GM21528 (cell line): ENCODE measurements around the gene SLC6A13.
"Not testable (repeated sequence)": the region's sequence is repeated elsewhere in the genome, so short reads cannot be mapped to it uniquely, and the experiment has no call there.

Source experiments
- ATAC-seq: cut with Tn5 transposase; IDR thresholded peaks from one replicate; pipeline ENCODE4 v1.9.1; 2021; ENCODE audit warnings: mild to moderate bottlenecking, moderate library complexity; ENCODE audit not compliant: unreplicated experiment, low FRiP score

Gene SLC6A13

DNA sequence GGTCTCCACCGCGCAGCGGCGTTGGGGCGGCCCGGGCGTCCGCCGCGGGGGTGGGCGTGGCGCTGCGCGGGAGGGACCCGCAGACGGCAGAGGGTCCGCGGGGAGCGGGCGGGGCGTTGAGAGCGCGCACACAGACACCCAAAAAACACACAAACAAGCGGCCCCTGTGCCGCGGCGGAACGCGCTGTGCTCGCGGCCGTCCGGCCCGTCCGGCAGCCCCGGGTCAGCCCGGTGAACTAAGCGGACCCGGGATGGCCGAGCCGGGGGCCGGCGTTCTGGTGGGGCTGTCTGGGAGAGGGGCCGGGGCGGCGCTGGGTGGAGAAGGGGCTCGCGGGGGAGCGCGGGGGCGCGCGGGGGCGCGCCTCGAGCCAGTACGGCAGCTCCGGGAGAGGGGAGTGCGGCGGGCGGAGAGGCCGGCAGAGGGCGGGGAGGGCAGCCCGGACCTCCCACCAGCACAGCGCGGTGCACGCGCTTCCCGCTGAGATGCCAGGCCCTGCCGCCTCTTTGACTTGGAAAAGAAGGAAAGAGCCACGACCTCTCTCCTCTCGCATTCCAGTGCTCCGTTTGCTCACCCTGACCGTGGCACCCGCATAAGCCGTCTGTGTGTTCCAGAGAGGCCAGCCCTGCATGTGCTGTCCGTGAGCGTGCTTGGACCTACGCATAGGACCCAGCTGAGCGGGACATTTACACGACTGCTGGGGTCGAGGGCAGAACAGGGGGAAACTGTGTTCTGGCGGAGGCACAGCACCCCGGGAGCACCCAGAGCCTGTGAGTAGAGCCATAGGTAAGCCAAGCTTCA, 59.0 kb downstream of the SLC6A13 start:
- ATAC-seq: no peak

DNA sequence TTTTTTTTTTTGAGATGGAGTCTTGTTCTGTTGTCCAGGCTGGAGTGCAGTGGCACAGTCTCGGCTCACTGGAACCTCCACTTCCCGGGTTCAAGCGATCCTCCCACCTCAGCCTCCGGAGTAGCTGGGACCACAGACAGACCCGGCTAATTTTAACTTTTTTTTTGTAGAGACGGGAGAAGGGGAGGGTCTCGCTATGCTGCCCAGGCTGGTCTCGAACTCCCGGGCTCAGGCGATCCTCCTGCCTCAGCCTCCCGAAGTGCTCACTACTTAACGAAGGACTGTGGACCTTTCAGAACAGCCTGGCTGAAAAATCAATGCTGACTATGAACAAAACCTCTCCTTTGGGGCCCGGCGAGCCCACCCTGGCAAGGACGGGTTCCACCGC, 59.6 kb downstream of the SLC6A13 start:
- no peak for ATAC-seq

DNA sequence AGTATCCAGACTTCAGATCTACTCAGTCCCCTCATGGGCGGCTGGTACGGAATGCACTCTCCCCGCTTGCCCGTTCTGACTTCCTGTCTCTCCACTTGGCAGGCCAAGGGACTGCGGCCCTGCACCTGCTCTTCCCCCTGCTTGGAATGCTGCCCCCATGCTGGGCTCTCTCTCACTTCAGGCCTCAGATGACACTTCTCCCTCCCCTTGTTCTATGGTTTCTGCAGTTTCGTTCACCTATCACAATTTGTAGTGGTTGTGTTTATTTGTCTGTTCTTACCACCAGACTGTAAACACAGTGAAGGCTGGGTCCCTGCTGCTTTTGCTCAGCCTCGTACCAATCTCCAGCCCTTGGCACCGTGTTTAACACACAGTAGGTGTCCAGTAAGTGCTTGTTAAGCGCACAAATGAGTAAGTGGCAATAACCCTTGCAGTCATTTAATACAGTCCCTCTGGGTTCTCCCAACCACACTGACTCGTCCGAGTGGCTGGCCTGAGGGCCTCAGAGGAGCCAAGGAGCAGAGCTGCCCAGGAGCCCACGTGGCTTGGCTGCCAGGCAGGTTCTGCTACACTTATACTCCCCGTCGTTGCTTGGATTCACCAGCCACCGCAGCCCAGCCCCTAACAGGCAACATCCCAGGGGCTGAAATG, 60.4 kb downstream of the SLC6A13 start:
- no peak for ATAC-seq

DNA sequence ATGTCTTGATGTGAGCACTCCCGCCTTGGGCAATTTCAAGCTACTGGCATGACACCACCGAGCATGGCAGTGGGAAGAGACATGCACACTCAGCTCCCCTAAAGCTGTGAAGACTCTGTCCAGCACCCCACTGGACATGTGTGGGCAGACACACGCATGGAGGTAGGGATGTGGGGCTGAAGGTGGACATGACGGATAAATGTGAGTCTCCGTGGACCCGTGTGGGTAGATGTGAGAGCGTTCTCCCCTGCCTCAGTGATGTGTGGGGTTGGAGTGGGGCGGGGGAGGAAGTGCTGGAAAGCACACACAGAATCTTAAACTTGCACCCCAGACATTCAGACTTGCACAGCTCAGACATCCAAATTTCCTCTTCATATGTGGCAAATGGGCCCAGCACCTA, 61.3 kb downstream of the SLC6A13 start:
- ATAC-seq: no peak

DNA sequence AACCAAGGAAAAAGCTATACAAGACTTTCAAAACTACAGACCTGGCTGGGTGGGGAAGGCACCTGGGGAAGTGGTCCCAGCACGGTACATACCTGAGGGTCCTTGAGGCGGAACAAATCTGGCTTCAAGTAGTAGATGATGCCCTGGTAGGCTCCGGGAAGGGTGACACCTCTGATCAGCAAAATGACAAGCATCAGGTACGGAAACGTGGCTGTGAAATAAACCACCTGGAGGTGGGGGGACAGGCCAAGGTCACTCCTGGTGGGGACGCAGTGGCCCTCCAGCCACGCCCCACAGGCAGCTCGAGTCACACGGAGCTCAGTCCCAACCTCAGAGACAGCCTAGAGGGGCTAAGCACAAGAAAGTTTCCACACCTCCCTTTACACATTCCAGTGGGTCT, 63.9 kb downstream of the SLC6A13 start:
- no peak for ATAC-seq

DNA sequence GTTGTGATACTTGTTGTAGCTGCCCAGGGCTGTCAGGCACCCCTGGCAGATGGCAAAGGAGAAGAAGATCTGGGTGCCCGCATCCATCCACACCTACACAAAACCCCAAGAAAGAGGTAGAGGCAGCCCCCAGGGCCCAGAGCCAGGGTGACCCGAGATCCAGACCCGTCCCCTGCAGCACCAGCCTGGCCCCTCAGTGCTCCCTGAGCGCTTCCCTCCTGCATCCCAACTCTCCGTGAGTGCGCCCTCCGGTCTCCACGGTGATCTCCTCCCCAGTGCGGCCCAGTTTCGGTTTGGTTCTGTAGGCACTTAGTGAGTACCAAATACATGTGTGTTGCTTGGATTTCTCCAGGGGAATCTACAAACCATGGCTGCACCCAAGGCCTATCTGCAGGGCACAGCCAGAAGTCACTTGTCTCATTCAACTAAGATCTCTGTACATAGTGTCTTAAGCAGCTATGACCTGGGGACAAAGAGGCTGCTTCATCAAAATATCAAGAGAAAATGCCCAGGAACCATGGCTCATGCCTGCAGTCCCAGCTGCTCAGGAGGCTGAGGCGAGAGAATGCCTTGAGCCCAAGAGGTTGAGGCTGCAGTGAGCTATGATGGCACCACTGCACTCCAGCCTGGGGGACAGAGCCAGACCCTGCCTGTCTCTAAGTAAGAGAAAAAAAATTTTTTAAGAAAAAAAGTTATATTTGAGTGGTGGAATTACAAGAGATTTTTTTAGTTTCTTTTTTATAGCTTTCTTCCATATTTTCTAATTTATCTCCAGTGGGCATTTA, 64.5 kb downstream of the SLC6A13 start:
- ATAC-seq: no peak

DNA sequence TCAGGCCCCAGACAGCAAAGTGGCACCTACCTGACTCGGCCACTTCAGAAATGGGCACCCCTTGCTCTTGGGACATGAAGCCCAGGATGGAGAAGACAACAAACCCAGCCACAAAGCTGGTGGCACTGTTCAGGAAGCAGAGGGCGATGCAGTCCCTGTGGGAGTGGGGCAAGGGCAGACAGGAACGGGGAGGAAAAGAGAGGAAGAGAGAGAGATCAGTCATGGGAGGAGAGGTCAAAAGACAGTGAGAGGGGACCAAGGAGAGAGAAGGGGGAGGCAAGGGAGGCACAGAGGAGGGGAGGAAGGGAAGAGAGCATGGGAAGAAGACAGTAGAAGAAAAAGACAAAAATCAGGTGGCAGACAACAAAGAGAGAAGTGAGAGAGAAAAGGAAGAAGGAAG, 65.3 kb downstream of the SLC6A13 start:
- no peak for ATAC-seq

DNA sequence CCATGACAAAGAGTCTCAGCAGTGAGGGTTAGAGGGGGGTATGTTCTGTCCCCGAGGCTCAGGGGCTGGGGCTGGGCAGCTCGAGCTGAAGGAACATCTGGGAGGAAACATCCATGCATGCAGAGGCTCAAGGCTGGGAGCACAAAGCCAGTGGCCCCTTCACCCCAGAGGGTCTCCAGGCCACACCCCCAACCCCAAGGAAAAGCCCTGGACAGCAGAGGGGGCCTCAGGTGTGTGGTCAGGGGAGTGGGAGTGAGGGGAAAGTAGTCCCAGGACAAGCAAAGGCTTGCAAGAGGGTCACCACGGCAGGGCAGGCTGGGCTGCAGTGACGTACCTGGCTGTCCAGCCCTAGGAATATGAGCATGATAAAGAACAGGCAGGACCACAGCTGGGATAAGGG, 66.2 kb downstream of the SLC6A13 start:
- no peak for ATAC-seq

DNA sequence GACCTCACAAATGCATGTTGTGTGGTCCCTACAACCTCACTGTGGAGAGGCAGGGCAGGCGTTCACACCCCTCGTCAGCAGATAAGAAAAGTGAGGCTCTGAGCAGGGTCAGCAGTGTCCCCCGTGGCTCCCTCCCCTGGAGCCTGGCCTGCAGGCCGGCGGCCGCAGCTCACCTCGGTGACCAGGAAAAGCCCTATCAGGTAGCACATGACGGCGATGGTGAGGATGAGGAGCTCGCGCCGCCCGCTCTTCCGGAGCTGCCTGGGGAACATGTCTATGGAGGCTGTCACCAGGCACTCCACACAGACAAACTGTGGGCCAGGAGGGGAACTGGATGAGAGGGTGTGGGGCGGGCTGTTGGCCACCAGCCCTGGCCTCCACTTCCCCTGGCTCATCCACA, 66.7 kb downstream of the SLC6A13 start:
- no peak for ATAC-seq

DNA sequence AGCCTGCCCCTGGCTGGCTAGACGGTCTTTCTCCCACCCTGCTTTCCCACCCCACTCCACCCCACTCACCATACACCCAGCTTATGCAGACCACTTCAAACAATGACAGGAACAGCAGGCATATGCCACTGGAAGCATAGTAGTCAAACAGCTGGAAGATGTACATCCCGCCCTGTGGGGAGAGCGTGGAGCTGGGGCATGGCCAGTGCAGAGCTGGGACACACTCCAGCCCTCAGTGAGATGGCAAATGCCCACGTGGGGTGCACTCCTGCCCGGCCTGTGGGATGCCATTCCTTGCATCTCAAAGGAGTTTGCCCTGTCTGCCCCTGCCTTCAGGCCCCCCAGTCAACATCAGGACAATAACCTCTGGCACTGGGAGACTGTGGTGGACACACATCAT, 67.5 kb downstream of the SLC6A13 start:
- ATAC-seq: no peak

DNA sequence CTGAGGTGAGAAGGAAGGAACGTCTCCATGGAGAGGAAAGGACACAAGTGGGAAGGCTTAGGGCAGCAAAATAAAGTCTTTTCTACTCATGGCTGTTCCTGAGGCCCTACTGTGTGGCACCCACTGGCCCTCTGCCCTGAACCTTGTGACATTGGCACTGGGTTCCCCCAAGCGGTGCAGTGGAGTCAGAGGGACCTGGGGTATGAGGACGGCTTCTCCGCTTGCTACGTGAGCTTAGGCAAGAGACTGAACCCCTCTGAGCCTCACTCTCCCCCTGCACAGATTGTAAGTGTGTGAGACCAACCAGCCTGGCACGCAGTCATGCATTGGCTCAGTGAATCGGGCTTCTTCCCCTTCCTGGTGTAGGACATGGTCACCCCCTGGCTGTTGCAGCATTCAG, 68.4 kb downstream of the SLC6A13 start:
- ATAC-seq: no peak

DNA sequence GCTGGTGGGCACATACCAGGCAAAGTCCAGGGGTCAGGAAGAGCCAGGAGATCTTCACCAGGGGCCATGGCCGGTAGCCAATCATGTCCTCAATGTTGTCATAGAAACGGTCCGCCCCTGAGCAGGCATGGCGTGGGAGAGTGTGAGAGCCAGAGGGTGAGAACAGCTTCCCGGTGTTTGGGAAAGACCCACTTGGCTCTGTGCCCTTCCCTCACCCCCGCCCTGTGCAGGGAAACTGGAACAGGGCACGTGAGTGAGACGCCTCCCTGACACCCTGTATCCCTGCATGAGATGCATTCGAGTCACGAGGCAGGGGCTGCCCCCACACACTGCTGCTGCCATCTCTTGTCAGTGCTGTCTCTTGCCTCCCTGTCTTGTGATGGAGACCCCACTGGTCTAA, 69.4 kb downstream of the SLC6A13 start:
- no peak for ATAC-seq

DNA sequence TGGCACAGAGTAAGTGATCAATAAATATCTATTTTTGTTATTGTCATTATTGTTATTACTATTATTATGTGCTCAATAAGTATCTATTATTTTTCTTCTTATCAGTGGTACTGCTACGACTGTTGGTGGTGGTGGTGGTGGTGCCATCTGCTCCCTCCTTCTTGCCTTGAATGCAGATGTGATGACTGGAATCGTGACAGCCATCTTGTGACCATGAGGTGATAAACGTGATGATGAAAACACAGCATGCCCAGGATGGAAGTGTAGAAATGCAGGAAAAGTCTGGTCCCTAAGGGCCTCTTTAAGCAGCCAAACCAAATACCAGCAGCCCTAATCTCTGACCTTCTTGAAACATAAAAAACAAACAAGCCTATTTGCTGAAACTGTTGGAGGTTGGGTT, 71.1 kb downstream of the SLC6A13 start:
- no peak for ATAC-seq

DNA sequence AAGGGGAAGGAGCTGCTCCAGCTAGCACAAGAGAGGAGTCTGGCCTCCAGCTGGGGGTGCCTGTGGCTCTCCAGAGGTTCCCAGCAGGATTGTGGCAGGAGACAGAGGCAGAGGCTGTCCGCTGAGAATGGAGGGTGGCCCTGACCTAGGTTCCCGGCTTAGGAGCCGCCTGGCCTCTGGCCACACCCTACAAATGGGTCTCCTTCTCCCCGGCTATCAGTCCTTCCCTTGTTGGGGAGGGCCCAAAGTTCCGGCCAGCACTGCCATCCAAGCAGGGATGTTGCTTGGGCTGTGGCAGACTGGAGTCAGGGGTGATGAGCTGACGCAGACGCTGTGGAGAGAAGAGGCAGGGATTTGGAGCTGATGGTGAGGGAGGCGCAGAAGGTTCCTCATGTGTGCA, 71.8 kb downstream of the SLC6A13 start:
- no peak for ATAC-seq

DNA sequence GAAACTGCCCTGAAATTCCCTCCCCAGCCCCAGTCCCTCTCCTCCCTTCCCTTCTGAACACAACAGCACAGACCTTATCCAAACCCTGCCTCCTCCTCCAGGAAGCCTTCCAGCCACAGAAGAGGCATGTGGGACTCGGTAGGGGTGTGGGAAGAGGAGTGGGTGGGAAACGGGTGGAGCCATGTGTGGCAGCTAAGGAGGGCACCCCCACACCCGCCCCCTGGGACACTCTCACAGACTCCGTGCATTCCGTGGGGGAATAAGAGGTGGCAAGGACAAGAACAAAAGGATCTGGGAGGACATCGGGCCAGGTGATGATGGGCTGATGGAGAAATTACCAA, 73.0 kb downstream of the SLC6A13 start:
- ATAC-seq: no peak

DNA sequence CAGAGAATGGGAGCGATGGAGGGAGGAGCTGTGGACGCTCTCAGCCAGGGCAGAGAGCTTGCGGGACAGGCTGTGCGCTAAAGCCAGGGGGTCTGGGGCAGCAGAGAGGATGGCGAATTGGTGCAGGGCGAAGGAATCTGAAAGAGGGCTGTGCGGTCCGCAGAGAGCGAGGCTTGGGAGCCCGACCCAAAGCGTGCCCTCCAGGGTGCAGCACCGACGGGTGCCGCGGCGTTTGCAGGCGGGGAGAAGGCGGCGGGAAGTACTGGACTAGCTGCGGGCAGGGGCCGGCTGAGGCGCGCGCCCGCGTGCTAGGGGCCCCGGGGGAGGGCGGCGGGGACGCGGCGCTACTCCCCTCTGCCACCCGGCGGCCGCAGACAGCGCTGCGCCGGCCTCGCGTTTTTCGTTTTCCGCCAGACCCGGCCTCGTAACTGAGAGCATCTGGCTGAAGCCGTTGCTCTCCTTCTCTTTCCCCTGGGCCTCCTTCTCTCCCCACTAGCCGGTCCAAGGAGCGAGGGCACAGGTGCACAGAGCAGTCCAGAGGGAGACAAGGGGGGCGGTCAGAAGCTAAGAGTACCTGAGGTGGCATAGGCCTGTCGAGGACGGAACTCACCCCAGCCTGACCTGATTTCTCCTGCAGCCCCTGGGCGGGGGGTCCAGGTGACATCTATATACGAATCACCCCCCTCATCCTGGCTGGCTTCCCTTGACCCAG, 73.6 kb downstream of the SLC6A13 start:
- ATAC-seq: no peak

DNA sequence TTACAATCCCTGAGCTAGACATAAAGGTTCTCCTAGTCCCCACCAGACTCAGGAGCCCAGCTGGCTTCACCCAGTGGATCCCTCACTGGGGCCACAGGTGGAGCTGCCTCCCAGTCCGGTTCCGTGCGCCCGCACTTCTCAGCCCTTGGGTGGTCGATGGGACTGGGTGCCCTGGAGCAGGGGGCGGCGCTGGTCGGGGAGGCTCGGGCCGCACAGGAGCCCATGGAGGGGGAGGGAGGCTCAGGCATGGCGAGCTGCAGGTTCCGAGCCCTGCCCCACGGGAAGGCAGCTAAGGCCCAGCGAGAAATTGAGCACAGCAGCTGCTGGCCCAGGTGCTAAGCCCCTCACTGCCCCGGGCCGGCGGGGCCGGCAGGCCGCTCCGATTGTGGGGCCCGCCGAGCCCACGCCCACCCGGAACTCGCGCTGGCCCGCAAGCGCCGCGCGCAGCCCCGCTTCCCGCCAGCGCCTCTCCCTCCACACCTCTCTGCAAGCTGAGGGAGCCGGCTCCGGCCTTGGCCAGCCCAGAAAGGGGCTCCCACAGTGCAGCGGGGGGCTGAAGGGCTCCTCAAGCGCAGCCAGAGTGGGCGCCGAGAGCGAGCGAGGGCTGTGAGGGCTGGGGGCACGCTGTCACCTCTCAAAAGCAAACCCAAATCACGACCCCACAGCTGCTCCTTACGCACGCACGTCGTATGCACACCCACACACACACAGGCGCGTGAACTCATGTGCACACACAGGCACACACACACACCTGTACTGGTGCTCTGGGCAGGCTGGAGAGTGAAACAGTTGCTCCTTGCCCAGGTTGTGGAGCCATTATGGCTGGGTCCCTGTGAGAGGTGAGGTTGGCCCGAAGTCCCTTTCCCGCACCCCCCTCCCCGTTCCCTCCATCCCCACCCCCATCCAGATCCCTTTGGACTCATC, 74.4 kb downstream of the SLC6A13 start:
- not testable (repeated sequence) for ATAC-seq

DNA sequence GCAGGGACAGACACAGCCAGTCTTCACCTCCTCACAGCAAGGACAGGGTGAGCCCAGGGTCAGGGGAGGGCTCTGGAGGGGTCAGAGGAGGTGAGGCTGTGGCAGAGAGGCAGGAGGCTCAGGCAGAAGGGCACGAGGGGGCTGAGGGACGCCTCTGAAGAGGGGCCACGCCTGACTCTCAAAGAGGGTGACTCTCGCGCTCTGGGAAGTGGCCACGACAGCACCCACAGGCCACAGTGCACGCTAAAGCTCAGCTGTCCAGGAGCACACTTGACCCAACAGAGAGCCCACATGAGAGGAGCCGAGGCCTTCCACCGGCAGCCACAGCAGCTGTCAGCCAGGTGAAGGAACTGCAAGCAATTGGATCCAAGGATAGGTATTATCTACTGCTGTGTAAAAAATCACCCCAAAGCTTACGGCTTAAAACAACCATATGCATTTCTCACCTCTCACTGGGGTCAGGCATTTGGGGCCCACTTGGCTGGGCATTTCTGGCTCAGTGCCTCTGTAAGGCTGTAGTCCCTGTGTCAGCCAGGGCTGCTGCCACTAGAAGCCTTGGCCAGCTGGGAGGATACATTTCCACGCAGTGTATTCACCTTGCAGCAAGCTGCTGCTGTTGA, 76.5 kb downstream of the SLC6A13 start:
- no peak for ATAC-seq

DNA sequence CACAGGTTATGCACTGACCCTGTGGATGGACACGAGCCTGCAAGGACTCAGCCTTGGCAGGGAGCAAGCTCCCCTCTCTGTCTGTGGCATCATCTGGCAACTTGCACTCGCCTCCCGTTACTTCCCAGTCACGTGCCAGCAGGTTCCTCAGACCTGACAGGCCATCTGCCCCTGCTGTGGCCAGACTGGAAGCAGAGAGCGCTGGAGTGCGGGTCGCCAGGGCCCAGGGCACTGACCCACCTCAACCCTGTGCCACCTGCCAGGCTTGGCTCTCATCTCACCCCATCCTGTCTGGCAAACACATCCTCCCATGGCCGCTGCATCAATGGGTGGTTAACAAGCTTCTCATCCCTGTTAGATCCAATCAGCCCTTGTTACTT, 77.1 kb downstream of the SLC6A13 start:
- no peak for ATAC-seq
